ENCODE data around the gene PTAFR.

The PTAFR gene, protein sequence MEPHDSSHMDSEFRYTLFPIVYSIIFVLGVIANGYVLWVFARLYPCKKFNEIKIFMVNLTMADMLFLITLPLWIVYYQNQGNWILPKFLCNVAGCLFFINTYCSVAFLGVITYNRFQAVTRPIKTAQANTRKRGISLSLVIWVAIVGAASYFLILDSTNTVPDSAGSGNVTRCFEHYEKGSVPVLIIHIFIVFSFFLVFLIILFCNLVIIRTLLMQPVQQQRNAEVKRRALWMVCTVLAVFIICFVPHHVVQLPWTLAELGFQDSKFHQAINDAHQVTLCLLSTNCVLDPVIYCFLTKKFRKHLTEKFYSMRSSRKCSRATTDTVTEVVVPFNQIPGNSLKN

GRCh38 chr1:28176492-28177470, at the start of gene PTAFR:
Gene PTAFR, minus strand, starts transcription at chr1:28176690. Its CDS starts 25,669 bp downstream, at chr1:28151021.
- no peak for DNase-seq (ENCODE audit: low spot score)

GRCh38 chr1:28213315-28213714, 36.8 kb upstream of the PTAFR start:
- DNase-seq (ENCODE audit: low spot score): no peak

DNA sequence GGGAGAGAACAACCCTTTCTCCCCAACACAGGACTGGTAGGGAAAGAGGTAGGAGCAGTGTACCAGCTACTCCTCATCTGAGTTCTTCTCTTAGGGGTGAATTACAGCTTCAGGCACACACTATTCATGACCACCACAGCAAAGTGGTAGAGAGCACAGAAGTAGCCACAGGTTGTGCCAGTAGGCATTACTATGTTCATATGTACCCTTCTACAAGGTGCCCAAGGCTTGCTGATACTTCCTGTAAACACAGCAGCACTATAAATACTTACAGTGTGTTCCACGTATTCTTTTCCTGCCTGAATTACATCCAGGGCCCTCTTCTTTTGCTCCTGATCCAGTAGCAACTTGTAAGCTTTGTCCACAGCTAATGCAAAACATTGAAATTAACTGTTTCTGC, 33.2 kb upstream of the PTAFR start:
- no peak for DNase-seq (ENCODE audit: low spot score)

DNA sequence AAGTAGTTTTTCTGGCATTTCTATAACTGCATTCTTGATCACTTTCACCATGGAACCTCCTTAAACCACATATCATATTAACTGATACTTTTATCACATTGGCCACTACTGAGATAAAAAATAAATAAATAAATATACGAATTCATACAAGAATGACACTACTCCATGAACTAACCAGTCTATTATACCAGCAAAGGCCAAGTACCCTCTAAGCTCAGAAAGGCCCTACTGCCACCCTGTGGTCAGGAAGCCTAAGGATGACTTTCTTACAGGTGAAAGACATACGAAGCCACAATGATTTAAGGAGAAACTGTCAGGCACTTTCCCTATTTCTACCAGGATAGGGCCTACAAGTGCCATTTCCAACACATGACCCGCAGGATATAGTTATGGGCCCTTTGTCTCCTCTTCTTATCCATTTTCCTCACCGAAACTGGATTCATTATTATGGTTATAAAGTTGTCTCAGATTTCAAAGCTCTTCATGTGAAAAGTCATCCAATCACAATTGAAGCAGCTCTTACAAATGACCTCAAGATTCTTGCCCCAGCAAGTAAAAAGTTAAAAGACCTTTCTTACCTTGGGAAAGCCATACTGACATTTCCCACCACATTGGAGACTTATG, 32.4 kb upstream of the PTAFR start:
- DNase-seq (ENCODE audit: low spot score): peak; percentile 59

DNA sequence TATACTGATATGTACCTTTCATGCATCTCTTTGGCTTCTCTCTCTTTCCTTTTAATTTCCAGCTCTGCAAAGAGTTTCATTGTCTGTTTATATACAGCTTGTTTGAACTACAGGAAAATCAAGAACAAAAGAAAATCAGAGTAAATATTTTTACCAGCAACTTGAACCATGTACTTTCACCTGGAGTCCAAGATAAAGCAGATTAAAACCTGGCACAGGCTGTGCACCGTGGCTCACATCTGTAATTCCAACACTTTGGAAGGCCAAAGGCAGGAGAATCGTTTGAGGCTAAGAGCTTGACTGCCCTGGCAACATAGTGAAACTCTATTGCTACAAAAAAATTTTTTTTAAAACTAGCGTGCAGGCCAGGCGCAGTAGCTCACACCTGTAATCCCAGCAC, 28.8 kb upstream of the PTAFR start:
- DNase-seq (ENCODE audit: low spot score): no peak

DNA sequence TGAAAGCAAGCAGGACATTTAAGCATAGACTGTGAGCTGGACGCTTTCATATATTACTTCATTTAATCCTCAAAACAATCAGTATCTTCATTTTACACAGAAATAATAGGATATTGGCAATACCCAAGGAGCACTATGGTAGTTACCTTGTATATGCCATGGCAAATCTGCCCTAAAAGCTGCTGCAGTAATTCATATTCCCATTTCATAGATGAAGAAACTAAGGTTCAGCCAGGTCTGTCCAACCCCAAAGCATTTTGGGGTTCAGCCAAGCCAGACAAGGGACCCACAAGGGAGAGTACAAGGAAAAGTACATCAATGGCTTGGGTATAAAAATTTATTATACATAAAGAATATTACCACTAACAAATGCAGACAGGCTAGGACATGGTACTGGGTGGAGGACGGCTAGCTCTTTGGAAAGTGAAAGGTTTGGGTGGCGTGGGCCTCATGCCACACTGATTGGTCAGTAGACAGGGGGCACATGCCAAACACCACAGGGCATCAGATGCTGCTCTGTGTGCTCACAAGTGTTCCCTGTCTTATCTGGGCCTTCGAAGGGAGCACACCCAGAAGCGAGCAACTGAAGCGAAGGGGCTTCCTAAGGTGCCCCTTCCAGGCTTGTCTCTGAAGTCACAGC, 23.9 kb upstream of the PTAFR start:
- DNase-seq (ENCODE audit: low spot score): no peak

- DNase-seq (ENCODE audit: low spot score): no peak
Observed at GRCh38 chr1:28199328-28200233, 23.1 kb upstream of the PTAFR start.

GRCh38 chr1:28197682-28198415, 21.4 kb upstream of the PTAFR start:
- DNase-seq (ENCODE audit: low spot score): no peak

DNA sequence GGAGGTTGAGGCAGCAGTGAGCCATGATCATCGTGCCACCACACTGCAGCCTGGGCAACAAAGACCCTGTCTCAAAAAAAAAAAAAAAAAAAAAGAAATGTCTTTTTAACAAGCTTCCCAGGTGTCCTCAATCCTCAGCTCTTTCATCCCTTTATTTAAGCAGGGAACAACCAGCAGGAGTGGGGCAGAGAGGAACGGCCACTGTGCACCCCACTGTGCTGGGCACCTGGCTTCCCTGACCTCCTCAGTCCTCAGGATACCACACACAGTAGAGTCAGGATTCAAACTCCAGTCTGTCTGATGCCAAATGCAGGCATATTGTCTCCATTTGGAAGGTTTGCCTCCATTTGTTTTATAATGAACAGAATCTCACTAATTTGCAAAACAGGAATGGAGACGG, 19.8 kb upstream of the PTAFR start:
- DNase-seq (ENCODE audit: low spot score): no peak

DNA sequence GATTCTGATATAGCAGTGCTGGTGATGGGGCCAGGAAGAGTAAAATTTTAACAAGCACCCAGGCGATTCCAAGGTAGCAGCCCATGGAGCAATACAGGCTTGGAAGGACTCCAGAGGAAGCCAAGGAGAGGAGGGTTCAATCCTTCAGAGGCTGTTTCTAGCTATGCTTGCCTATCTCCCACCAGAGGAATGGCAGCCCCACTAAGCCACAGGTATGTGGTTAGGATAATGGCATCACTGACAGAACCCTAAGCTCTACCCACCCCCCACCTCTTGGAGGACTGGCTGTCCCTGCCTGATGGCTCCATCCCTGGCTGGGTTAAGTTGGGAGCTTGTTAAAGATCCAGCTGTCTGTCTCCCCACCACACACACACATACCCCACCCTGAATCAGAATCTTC, 19.3 kb upstream of the PTAFR start:
- no peak for DNase-seq (ENCODE audit: low spot score)

- no peak for DNase-seq (ENCODE audit: low spot score)
Observed at GRCh38 chr1:28194326-28195035, 18.0 kb upstream of the PTAFR start.

- no peak for DNase-seq (ENCODE audit: low spot score)
Observed at GRCh38 chr1:28193701-28194161, 17.2 kb upstream of the PTAFR start.

DNA sequence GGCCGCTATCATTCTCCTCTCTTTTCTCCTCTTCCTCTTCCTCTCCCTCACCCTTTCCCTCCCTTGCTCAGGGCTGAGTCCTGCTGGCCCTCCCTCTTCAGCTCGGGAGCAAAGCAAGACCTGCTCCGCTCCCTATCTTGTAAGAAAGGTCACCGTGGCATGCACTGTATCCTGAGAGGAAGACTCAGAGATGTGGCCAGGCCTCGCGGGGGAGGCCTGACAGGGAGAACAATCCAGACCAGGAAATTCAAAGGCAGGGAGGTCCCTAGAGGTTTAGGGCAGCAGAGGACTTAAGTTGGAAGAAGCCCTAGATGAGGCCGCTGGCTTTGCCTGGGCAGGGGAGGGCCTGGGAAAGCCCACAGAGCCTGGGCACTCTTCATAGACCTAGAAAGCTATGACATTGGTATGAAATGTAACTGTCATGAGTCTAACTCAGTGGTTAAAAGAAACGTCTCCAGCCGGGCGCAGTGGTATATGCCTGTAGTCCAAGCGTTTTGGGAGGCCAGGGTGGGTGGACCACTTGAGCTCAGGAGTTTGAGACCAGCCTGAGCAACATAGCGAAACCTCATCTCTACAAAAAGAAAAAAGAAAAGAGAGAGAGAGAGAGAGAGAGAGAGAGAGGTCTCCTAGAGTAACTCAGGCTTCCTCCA, 14.6 kb upstream of the PTAFR start:
- DNase-seq (ENCODE audit: low spot score): no peak

- no peak for DNase-seq (ENCODE audit: low spot score)
Observed at GRCh38 chr1:28190337-28190979, 14.0 kb upstream of the PTAFR start.

- DNase-seq (ENCODE audit: low spot score): no peak
Observed at GRCh38 chr1:28185071-28185470, 8.6 kb upstream of the PTAFR start.

DNA sequence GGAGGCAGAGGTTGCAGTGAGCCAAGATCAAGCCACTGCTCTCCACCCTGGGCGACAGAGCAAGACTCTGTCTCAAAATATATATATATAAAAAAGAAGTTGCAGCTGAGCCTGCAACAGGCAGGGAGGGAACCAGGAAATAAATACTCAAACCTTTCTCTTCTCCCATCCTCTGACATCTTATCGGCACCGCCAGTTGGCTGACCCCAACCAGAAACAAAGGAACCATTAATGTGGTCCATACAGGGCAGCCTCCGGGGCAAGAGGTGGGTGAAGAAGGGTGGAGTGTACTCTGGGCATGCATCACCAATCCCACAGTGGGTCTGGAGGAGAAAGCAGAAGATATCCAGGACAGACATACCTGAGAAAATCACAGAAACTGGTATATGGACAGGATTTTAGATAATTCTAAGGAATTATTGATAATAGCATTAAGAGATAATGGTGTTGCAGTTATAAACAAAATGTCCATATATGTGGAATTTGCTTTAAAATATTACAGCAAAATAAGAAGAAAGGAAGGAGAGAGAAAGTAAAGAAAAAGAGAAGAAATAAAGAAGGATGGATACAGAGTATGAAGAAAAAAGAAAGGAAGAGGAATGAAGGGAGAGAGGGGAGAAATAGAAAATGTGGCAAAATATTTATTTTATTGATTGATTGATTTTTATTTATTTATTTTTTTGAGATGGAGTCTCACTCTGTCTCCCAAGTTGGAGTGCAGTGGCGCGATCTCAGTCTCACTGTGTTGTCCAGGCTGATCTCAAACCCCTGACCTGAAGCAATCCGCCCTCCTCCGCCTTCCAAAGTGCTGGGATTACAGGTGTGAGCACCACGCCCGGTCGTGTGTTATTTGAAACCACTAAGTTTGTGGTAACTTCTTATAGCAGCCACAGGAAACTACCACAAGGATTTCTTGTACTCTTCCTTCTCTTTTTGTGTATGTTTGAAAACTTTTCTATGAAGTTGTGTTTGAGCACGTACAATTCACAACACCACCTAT, 4.1 kb upstream of the PTAFR start:
- no peak for DNase-seq (ENCODE audit: low spot score)

Data from cerebellar cortex (tissue), 1 donor.